GM10266 (cell line): ENCODE results near the gene TMPRSS3.

Experiments used
- DNase-seq: peaks from one replicate; pipeline ENCODE4 v3.0.0; 2012; ENCODE audit errors: extremely low spot score
- TF ChIP-seq, protein P1 (sequence below): IDR thresholded peaks from 2 replicates; pipeline ENCODE4 v1.5.1; 2012; ENCODE audit warnings: mild to moderate bottlenecking, low read depth; ENCODE audit not compliant: control insufficient read depth, insufficient read depth; ENCODE audit errors: missing control alignments

TMPRSS3 gene

DNA sequence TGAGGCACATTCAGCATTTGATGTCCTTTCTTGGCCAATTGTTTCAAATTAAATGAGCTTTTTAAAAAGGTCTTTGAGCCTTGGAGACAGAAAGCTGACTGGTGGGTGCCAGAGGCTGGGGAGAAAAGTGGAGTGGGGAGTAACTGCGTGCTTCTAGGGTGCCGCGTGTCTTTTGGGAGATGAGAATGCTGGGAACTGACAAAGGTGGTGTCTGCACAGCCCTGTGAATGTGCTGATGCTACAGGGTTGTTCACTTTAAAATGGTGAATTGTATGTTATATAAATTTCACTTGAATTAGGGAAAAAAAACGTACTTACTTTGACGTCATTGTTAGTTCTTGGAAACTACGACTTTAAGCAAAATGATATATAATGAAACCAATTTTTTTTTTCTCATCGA is 21.4 kb downstream of the TMPRSS3 start:
- DNase-seq = no peak
- TF ChIP-seq, protein P1, sequence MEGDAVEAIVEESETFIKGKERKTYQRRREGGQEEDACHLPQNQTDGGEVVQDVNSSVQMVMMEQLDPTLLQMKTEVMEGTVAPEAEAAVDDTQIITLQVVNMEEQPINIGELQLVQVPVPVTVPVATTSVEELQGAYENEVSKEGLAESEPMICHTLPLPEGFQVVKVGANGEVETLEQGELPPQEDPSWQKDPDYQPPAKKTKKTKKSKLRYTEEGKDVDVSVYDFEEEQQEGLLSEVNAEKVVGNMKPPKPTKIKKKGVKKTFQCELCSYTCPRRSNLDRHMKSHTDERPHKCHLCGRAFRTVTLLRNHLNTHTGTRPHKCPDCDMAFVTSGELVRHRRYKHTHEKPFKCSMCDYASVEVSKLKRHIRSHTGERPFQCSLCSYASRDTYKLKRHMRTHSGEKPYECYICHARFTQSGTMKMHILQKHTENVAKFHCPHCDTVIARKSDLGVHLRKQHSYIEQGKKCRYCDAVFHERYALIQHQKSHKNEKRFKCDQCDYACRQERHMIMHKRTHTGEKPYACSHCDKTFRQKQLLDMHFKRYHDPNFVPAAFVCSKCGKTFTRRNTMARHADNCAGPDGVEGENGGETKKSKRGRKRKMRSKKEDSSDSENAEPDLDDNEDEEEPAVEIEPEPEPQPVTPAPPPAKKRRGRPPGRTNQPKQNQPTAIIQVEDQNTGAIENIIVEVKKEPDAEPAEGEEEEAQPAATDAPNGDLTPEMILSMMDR = no peak

DNA sequence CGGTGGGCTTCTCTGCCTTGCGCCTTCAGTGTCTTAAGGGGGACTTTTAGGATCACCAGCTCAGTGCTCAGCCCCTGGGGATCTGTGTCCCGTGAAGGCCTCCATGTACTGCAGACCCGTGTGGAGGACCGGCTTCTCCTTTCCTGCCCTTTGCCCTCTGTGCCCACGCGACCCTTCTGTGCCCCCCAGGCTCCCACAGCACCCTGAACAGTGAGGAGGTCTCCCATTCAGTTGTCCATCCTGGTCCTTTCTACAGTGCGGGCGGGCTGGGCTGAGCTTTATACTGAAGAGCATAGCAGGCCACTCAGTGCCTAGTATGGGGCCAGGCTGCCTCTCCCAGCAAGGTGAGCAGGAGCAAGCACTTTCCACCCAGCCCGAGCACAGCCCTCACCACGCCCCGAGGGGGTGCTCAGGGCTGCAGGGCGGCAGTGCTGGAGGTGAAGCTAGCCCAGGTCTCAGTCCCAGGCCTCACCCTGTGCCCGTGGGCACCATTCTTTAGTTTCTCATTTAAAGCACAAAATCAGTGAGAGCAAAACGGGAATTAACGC is 21.9 kb downstream of the TMPRSS3 start:
- no peak for DNase-seq
- TF ChIP-seq, protein P1 = no peak

DNA sequence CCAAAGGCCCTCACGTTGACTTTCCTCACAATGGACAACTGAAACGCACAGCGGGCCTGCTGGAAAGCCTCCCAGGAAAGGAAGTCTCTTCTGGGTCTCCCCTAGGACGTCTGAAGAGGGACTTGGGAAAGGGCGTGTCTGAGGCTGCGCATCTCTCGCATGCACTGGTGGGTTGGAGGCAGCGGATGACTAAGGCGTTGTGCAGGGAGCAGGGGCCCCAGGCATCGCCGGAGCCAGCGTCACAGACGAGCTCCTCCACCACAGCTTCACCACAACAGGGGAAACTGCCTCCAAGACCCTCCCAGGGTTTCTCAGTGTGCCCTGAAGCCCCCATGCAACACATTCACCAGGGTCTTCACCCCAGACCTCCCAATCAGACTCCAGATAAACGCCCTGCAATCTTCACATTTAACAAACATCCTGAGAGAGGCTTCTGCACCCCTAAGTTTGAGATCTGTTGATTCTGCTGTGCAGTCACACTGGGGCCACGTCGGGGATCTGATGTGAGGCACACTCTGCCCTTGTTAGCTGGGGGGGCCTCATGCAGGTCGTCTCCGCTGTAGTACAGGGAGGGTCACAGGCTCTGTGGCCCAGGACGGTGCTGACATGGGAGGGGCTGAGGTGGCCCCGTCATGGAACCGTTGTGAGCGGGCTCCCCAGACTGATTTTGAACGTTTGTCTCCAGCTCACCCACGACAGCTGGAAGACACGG is 22.5 kb downstream of the TMPRSS3 start:
- TF ChIP-seq, protein P1 = no peak
- no peak for DNase-seq

DNA sequence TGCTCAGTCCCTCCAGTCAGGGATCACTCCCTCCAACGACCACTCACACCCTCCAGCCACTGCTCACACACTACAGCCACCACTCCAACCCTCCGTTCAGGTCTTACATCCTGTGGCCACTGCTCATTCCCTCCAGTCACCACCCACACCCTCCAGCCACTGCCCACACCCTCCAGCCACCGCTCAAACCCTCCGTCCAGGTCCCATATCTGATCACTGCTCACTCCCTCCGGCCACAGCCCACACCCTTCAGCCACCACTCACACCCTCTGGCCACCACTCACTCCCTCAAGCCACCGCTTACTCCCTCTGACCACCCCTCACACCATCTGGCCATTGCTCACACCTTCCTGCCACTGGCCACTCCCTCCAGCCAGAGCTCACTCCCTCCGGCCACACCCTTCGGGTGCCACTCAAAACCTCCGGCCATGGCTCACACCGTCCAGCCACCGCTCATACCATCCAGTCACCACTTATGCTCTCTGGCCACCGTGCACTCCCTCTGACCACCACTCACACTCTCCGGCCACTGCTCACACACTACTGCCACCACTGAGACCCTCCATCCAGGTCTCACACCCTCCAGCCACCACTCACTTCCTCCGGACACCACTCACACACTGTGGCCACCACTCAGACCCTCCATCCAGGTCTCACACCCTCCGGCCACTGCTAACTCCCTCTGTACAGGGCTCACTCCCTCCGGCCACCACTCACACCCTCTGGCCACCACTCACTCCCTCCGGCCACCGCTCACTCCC is 24.8 kb downstream of the TMPRSS3 start:
- TF ChIP-seq, protein P1 = no peak
- no peak for DNase-seq

DNA sequence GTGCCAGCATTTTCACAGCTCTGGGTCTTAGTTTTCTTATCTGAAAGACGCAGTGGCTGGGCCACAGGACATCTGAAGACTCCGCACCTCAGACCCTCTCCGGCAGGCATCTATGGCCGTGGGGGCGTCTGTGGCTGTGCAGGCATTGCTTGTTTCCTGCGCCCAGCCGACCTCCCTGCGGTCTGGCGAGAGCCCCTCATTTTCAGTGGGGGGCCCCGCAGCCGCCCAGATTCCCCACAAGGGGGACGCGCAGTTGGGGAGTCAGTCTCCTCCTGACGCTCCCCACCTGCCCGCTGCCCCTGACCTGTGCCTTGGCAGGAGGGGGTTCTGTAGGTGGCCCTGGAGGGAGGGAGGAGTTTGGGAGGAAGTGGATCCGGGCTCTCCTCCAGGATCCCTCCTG is 26.0 kb downstream of the TMPRSS3 start:
- TF ChIP-seq, protein P1 = no peak
- DNase-seq = no peak

DNA sequence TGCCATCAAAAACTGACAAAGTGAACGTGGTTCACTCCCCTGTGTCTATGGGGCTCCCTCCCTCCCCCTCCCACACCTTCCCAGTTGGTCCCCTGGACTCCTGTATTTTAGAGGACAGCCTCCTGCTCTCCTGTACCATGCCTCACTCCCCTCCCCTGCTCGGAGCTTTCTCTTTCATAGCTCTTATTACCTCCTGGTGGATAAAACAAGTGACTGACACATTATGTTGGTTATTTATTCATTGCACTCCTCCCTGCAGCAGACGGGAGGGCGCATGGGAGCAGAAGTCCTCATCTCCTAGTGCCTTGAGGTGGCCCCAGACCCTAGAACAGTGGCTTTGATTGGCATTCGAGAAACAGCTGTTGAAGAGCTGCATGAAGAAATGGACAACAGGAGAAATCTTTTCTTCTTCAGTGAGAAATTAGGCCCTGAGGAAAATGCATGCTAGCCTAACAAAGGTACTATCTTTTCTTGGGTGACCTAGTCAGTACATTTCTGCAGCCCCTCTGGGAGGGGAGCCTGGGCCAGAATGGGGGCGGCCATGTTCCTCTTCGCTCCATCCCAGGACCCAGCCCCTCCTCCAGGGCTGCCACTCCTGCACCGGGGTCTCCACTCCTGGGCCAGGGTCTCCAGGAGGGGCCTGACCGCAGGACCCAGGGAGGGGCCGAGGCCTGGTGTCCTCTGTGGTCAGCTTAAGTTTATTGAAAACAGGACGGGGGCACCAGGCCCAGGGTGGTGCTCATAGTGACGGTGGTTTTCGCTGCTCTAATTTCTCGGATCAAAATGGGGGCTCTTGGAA is 28.3 kb downstream of the TMPRSS3 start:
- TF ChIP-seq, protein P1 = no peak
- DNase-seq = no peak
